ENCODE results near the gene E2F4. TPM values are rescaled to one million over a fixed set of nuclear protein-coding genes. Genes with fewer than 3 reads are reported as not detected.

Gene E2F4
- total RNA-seq, 1 donor from 2014 or later, result 43.4 TPM

DNA sequence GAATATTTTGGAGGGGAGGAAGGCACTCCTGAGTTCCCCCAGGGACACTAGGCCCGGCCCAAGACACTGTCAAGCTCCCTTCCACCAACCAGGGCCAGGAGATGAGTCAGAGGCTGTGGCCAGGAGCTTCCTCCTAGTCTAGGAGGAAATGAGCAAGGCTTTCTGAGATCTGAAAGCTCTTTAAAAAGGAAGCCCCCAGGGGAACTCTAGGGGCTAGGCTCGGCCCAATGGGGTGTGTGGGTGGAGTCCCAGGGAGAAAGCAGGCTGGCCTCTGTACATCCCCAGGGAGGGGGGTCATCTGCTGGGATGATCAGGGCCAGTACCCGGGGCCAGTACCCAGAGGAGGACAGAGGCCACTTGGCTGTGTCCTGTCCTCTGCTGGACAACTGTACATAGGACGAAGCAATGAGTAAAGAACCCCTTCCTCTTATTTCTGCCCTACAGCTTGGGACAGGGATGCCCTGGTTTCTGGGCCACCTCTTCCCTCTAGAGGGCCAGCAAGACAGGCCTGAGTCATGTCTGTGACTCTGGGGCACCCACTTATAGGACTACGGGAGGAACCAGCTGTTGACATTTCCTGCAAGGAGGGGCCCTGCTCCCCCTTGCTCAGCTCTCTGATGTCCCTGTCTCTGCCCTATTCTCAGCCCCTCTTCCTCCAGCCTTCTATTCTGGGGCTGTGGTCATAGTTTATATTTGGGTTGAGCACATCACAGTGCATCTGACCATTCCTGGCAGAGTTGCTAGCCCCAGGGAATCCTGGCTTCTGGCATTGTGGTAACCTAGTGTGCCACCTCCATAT, 52.6 kb downstream of the E2F4 start:
- peak overlapping the region; percentile 85 for H3K4me3 Mint-ChIP-seq (ENCODE audit: unreplicated experiment)
- peak overlapping the region; percentile 95 for H3K27ac Mint-ChIP-seq (ENCODE audit: unreplicated experiment)
- H3K4me1 Mint-ChIP-seq (ENCODE audit: unreplicated experiment), result peaks cover 68% of the 10 kb centered on the region
- TF ChIP-seq, protein P1, sequence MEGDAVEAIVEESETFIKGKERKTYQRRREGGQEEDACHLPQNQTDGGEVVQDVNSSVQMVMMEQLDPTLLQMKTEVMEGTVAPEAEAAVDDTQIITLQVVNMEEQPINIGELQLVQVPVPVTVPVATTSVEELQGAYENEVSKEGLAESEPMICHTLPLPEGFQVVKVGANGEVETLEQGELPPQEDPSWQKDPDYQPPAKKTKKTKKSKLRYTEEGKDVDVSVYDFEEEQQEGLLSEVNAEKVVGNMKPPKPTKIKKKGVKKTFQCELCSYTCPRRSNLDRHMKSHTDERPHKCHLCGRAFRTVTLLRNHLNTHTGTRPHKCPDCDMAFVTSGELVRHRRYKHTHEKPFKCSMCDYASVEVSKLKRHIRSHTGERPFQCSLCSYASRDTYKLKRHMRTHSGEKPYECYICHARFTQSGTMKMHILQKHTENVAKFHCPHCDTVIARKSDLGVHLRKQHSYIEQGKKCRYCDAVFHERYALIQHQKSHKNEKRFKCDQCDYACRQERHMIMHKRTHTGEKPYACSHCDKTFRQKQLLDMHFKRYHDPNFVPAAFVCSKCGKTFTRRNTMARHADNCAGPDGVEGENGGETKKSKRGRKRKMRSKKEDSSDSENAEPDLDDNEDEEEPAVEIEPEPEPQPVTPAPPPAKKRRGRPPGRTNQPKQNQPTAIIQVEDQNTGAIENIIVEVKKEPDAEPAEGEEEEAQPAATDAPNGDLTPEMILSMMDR (IDR thresholded peaks at IDR 0.05), result no peak
- H3K36me3 Mint-ChIP-seq (ENCODE audit: unreplicated experiment), result no peaks in the 10 kb centered on the region
- no peak for DNase-seq (ENCODE audit: extremely low spot score, unreplicated experiment)
- no peaks in the 10 kb centered on the region for H3K9me3 Mint-ChIP-seq (ENCODE audit: unreplicated experiment)
- no peaks in the 10 kb centered on the region for H3K27me3 Mint-ChIP-seq (ENCODE audit: unreplicated experiment)

- Mint-ChIP-seq H3K27me3 (ENCODE audit: unreplicated experiment) (no peaks in the 10 kb centered on the region), H3K36me3 (ENCODE audit: unreplicated experiment) (no peaks in the 10 kb centered on the region), H3K4me1 (ENCODE audit: unreplicated experiment) (peaks cover 69% of the 10 kb centered on the region), H3K4me3 (ENCODE audit: unreplicated experiment) (peak overlapping the region; percentile 85), H3K27ac (ENCODE audit: unreplicated experiment) (peak overlapping the region; percentile 95), H3K9me3 (ENCODE audit: unreplicated experiment) (no peaks in the 10 kb centered on the region)
- TF ChIP-seq, protein P1 (IDR thresholded peaks at IDR 0.05), result no peak
- no peak for DNase-seq (ENCODE audit: extremely low spot score, unreplicated experiment)
These were observed 53.2 kb downstream of the E2F4 start for GRCh38 chr16:67245186-67245585.

DNA sequence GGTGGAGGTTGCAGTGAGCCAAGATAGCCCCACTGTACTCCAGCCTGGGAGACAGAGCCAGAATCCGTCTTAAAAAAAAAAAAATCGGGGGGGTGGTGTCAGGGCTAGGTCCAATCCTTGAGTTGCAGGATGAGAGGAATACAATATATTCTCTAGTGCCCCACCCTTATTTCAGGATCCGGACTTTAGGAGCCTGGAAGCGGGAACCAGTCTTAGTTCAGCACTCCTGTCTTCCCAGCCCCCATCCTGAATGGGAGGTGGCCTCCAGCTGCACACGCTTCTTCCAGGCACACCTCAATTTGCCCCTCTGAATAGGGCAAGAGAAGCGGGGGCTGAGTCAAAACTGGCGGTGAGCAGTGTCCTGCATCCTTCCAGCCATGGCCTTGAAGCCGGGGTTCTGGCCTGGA, 53.7 kb downstream of the E2F4 start:
- H3K9me3 Mint-ChIP-seq (ENCODE audit: unreplicated experiment), result no peaks in the 10 kb centered on the region
- no peak for DNase-seq (ENCODE audit: extremely low spot score, unreplicated experiment)
- no peaks in the 10 kb centered on the region for H3K36me3 Mint-ChIP-seq (ENCODE audit: unreplicated experiment)
- peak overlapping the region; percentile 85 for H3K4me3 Mint-ChIP-seq (ENCODE audit: unreplicated experiment)
- no peaks in the 10 kb centered on the region for H3K27me3 Mint-ChIP-seq (ENCODE audit: unreplicated experiment)
- peak overlapping the region; percentile 95 for H3K27ac Mint-ChIP-seq (ENCODE audit: unreplicated experiment)
- TF ChIP-seq, protein P1 (IDR thresholded peaks at IDR 0.05), result no peak
- peaks cover 65% of the 10 kb centered on the region for H3K4me1 Mint-ChIP-seq (ENCODE audit: unreplicated experiment)

DNA sequence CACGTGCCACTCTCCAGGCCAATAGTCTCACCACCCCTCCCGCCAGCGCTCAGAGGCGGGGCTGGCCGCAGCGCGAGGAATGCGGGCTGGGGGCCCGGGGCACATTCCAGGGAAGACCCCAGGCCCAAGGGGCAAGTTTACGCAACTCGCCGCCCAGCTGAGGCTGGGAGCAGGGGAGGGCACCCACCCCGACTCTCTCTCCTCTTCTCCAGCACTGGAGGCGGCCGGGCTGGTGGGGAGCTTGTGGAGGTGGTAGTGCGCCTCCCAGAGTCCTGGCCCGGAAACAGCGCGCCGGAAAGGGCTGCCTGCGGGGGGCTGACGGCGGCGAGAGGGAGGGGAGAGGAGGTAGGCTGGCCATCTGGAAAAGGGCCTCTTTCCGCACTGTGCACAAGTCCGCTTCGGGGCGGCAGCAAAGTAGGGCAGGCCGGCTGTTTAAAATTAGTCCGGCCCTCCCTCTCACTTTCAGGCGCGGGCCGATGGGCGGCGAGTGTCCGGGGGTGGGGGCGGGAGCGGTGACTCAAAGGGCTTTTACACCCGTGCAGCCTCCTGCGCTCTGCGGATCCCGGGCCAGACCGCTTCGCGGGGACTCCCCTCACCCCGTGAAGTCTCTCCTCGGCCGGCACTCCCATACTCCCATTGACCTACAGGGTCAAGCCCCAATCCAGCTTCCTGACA, 54.3 kb downstream of the E2F4 start:
- Mint-ChIP-seq H3K4me1 (ENCODE audit: unreplicated experiment) (peaks cover 60% of the 10 kb centered on the region), H3K36me3 (ENCODE audit: unreplicated experiment) (no peaks in the 10 kb centered on the region), H3K27me3 (ENCODE audit: unreplicated experiment) (no peaks in the 10 kb centered on the region), H3K27ac (ENCODE audit: unreplicated experiment) (peak overlapping the region; percentile 95), H3K9me3 (ENCODE audit: unreplicated experiment) (no peaks in the 10 kb centered on the region), H3K4me3 (ENCODE audit: unreplicated experiment) (peak overlapping the region; percentile 85)
- TF ChIP-seq, protein P1 (IDR thresholded peaks at IDR 0.05), result peak; percentile 56
- DNase-seq (ENCODE audit: extremely low spot score, unreplicated experiment), result peak; percentile 94

GRCh38 chr16:67246756-67247191, 54.8 kb downstream of the E2F4 start:
- Mint-ChIP-seq H3K27ac (ENCODE audit: unreplicated experiment) (peak overlapping the region; percentile 95), H3K9me3 (ENCODE audit: unreplicated experiment) (no peaks in the 10 kb centered on the region), H3K36me3 (ENCODE audit: unreplicated experiment) (no peaks in the 10 kb centered on the region), H3K27me3 (ENCODE audit: unreplicated experiment) (no peaks in the 10 kb centered on the region), H3K4me3 (ENCODE audit: unreplicated experiment) (peak overlapping the region; percentile 85), H3K4me1 (ENCODE audit: unreplicated experiment) (peaks cover 55% of the 10 kb centered on the region)
- TF ChIP-seq, protein P1 (IDR thresholded peaks at IDR 0.05), result no peak
- no peak for DNase-seq (ENCODE audit: extremely low spot score, unreplicated experiment)

Measured in osteocyte (in vitro differentiated cells).